ENCODE measurements around the gene LRRC8D. TPM values are rescaled to one million over a fixed set of nuclear protein-coding genes. Genes with fewer than 3 reads are reported as not detected.

Gene LRRC8D
- total RNA-seq, 1 donor from 2014 or later: 36.0 TPM

GRCh38 chr1:89843273-89844130, 22.7 kb downstream of the LRRC8D start:
- peaks cover 53% of the 10 kb centered on the region for H3K4me1 Mint-ChIP-seq
- DNase-seq (peak; percentile 76), ATAC-seq (ENCODE audit: low read depth) (peak; percentile 91)
- peak overlapping the region; percentile 94 for H3K4me3 Mint-ChIP-seq
- peak overlapping the region; percentile 90 for H3K27ac Mint-ChIP-seq
- POLR2A ChIA-PET: interaction anchor here (0.5 to 2.8 kb wide), 9 partner anchors 9 to 185 kb away, joined by 3 to 81 read pairs (median 4); partner anchors contain the start of gene LRRC8D
- H3K9me3 Mint-ChIP-seq: no peaks in the 10 kb centered on the region
- intact Hi-C loops (cut with micrococcal nuclease): loop anchor here (1.0 to 5.0 kb wide), 6 partner anchors 12 to 319 kb away; partner anchors contain the start of genes LRRC8B, LRRC8D and ZNF326
- TF ChIP-seq, protein P1, sequence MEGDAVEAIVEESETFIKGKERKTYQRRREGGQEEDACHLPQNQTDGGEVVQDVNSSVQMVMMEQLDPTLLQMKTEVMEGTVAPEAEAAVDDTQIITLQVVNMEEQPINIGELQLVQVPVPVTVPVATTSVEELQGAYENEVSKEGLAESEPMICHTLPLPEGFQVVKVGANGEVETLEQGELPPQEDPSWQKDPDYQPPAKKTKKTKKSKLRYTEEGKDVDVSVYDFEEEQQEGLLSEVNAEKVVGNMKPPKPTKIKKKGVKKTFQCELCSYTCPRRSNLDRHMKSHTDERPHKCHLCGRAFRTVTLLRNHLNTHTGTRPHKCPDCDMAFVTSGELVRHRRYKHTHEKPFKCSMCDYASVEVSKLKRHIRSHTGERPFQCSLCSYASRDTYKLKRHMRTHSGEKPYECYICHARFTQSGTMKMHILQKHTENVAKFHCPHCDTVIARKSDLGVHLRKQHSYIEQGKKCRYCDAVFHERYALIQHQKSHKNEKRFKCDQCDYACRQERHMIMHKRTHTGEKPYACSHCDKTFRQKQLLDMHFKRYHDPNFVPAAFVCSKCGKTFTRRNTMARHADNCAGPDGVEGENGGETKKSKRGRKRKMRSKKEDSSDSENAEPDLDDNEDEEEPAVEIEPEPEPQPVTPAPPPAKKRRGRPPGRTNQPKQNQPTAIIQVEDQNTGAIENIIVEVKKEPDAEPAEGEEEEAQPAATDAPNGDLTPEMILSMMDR (IDR thresholded peaks at IDR 0.05): peak; percentile 45
- H3K36me3 Mint-ChIP-seq (ENCODE audit: low read depth): peaks cover 6% of the 10 kb centered on the region
- no peaks in the 10 kb centered on the region for H3K27me3 Mint-ChIP-seq
- CTCF ChIA-PET: interaction anchor here (0.6 to 3.8 kb wide), 26 partner anchors 8 to 228 kb away, joined by 3 to 32 read pairs (median 4); partner anchors contain the start of gene LRRC8D

DNA sequence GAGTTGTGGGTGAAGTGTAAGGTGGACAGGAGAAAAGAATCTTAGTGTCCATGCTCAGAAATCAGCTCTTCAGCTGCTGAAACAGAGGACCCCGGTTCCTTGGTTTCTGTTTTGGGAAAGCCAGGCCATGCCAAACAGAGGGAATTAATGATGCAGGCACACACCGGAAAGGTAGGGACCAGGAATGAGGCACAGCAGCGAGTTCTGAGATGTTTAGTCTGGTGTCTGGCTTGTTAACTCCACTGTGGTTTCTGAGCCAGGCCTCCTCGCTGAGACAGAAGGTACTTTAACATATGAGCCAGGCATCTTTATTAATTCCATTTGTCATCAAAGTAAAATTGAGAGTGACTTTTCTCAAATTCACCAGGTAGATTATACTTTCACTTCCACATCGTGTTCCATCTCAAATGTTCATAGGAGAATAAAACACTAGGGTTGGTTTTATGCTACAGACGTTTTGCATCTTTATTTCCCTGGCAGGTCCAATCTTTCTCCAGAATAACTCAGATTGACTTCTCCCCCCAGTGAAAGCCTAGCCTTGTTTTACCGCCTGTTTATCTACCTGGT, 23.5 kb downstream of the LRRC8D start:
- TF ChIP-seq, protein P1 (IDR thresholded peaks at IDR 0.05): no peak
- H3K4me1 Mint-ChIP-seq: peaks cover 53% of the 10 kb centered on the region
- ATAC-seq (ENCODE audit: low read depth): no peak
- peak overlapping the region; percentile 84 for H3K27ac Mint-ChIP-seq
- intact Hi-C loops (cut with micrococcal nuclease): loop anchor here (5.0 kb wide), 1 partner anchor 37 kb away; no protein-coding TSS in a partner anchor
- H3K36me3 Mint-ChIP-seq (ENCODE audit: low read depth): peaks cover 10% of the 10 kb centered on the region
- POLR2A ChIA-PET: interaction anchor here (0.5 to 2.8 kb wide), 7 partner anchors 8 to 186 kb away, joined by 3 to 81 read pairs (median 4); partner anchors contain the start of gene LRRC8D
- no peaks in the 10 kb centered on the region for H3K9me3 Mint-ChIP-seq
- no peaks in the 10 kb centered on the region for H3K27me3 Mint-ChIP-seq
- peak overlapping the region; percentile 94 for H3K4me3 Mint-ChIP-seq
- CTCF ChIA-PET: interaction anchor here (0.7 to 3.8 kb wide), 12 partner anchors 11 to 145 kb away, joined by 3 to 32 read pairs (median 5); partner anchors contain the start of gene LRRC8D
- DNase-seq: no peak

- Mint-ChIP-seq H3K27me3 (no peaks in the 10 kb centered on the region), H3K4me3 (peak overlapping the region; percentile 94), H3K9me3 (no peaks in the 10 kb centered on the region), H3K27ac (peak overlapping the region; percentile 84), H3K4me1 (peaks cover 55% of the 10 kb centered on the region), H3K36me3 (ENCODE audit: low read depth) (peaks cover 12% of the 10 kb centered on the region)
- intact Hi-C loops (cut with micrococcal nuclease): loop anchor here (5.0 kb wide), 1 partner anchor 38 kb away; no protein-coding TSS in a partner anchor
- DNase-seq (no peak), ATAC-seq (ENCODE audit: low read depth) (no peak)
- TF ChIP-seq, protein P1 (IDR thresholded peaks at IDR 0.05): no peak
- ChIA-PET POLR2A (interaction anchor here (2.9 kb wide), 1 partner anchor 23 kb away, joined by 18 read pairs; the partner anchor contains the start of gene LRRC8D), CTCF (no interaction called here)
Measured at GRCh38 chr1:89844860-89845259, 24.0 kb downstream of the LRRC8D start.

GRCh38 chr1:89847191-89847729, 26.4 kb downstream of the LRRC8D start:
- H3K9me3 Mint-ChIP-seq: no peaks in the 10 kb centered on the region
- TF ChIP-seq, protein P1 (IDR thresholded peaks at IDR 0.05): no peak
- peak overlapping the region; percentile 76 for H3K27ac Mint-ChIP-seq
- ChIA-PET POLR2A (interaction anchor here (0.6 to 2.9 kb wide), 2 partner anchors 26 to 855 kb away, joined by 4 to 18 read pairs; partner anchors contain the start of gene LRRC8D), CTCF (interaction anchor here (1.1 kb wide), 1 partner anchor 10 kb away, joined by 3 read pairs; no protein-coding TSS in a partner anchor)
- intact Hi-C loops (cut with micrococcal nuclease): no loop called here
- ATAC-seq (ENCODE audit: low read depth) (no peak), DNase-seq (no peak)
- no peaks in the 10 kb centered on the region for H3K27me3 Mint-ChIP-seq
- peaks cover 53% of the 10 kb centered on the region for H3K4me1 Mint-ChIP-seq
- H3K36me3 Mint-ChIP-seq (ENCODE audit: low read depth): peaks cover 22% of the 10 kb centered on the region
- H3K4me3 Mint-ChIP-seq: no peak overlapping the region

Measured in activated B cell treated with CpG ODN at 0.5 μM for 24 hours (primary cell).